Measurements from ENCODE around the gene CLDND1. TPM values are rescaled to one million over a fixed set of nuclear protein-coding genes. Genes with fewer than 3 reads are reported as not detected.

CLDND1 gene
- total RNA-seq: 153 TPM

DNA sequence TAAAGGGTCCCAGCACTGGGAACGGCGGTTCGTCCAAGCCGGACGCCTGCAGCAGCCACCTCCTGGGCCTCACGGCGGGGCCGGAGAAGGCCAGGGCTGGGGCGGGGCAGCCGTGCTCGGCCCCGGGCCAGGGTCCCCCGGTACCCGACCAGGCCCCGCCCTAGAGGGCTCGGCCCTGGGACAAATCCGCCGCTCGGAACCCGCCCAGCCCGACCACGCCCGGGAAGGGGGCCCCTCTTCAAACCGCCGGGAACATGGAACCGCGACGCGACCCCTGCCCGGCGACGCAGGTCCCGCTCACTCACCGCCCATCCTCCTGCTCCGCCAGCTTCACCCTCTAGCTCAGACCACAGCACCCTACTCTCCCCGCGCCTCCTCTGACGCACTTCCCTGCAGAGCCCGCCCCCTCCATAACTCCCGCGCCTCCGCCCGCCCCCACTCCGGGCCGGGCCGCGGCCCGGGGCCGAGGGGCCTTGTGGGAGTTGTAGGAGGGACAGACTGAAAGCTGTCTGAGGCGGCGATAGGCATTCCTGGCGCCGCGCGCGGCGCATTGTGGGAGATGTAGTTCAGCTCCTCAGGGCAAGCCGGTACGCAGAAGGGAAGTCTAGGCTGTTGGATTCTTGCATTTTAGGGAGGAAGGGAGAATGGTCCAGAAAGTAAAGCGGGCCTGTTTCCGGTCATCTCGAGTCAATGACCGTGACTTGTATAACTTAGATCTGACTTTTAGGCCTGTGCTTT is at the start of gene CLDND1:
TSS of gene CLDND1 (minus strand) at position 359 of the 738 bp plus-strand sequence. CDS start 1,478 bp downstream, outside the sequence.

DNA sequence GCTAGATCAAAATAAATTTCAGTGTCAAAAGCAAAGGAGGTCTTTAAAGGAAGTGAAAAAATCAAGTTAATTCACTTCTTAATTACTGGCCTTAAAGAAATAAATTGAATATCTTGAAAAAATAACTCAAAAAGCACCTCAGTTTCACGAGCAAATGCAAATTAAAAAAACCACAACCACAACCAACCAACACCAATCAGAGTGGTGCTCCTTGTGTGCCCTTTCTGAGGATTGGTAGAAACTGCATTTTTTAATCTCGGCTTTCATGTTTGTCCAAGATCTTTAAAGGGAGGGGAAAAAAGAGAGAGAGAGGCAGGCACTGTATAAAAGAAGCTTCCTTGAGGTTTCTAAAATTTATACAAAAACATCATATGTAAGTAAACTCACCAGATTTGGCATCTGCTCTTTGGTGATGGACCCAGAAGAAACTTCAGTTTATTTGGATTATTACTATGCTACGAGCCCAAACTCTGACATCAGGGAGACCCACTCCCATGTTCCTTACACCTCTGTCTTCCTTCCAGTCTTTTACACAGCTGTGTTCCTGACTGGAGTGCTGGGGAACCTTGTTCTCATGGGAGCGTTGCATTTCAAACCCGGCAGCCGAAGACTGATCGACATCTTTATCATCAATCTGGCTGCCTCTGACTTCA is 9.0 kb upstream of the CLDND1 start, which contains the start of gene GPR15:
TSS of gene GPR15 (plus strand) at position 357 of the 653 bp plus-strand sequence. CDS start at position 413, 56 bp downstream.

DNA sequence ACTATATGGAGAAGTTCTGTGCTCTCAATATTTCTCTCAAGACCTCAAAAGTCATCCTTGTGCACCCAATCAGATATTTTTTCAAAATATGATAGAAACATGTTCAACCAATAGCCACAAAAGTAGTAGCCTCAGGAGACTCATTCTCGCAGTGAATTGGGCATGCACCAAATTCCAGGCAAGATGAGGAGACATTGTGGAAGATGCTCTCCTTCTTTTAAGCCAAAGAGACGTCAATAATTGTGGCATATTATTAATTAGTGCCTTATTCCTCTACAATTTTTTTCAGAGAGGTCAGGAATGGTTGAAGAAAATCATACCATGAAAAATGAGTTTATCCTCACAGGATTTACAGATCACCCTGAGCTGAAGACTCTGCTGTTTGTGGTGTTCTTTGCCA is 25.3 kb downstream of the CLDND1 start, which contains the start of gene OR5K2:
TSS of gene OR5K2 (plus strand) at position 301 of the 400 bp plus-strand sequence. CDS start at position 301, 0 bp downstream.

Small RNA genes lying within 50 kb of the gene (small RNA-seq; reads per million reads assigned to genes)
- not detected for gene RPL38P4

Other genes starting within 250 kb of the CLDND1 start
- gene OR5H2, start 240.4 kb downstream of the CLDND1 start, total RNA-seq: not detected
- not detected for gene OR5K4, start 169.0 kb downstream of the CLDND1 start, total RNA-seq
- not detected for gene OR5K3, start 132.2 kb downstream of the CLDND1 start, total RNA-seq
- gene OR5K1, start 59.7 kb downstream of the CLDND1 start, total RNA-seq: not detected
- gene OR5K2, start 25.2 kb downstream of the CLDND1 start, total RNA-seq: not detected
- gene GPR15, start 9.1 kb upstream of the CLDND1 start, total RNA-seq: not detected
- gene CPOX, start 70.7 kb upstream of the CLDND1 start, total RNA-seq: 19.8 TPM
- 10.6 TPM for gene ST3GAL6, start 240.4 kb upstream of the CLDND1 start, total RNA-seq